Choroid plexus epithelial cell (primary cell): ENCODE data around the gene PRKG1.
"Not testable (repeated sequence)": the region's sequence is repeated elsewhere in the genome, so short reads cannot be mapped to it uniquely, and the experiment has no call there.

ENCODE experiments used
- DNase-seq: peaks from one replicate; pipeline ENCODE4 v3.0.0-alpha.2; 2010; ENCODE audit warnings: low read depth
- H3K4me3 ChIP-seq: 2 replicates; pipeline ENCODE4 v1.5.1; 2011; ENCODE audit warnings: low read depth, mild to moderate bottlenecking, control low read depth, low read length, moderate library complexity
- TF ChIP-seq, protein P1 (sequence below): conservative IDR thresholded peaks from 2 replicates; pipeline ENCODE4 v1.5.1; 2011; ENCODE audit warnings: low read depth, mild to moderate bottlenecking, control low read depth, inconsistent platforms, low read length, moderate library complexity

Gene PRKG1

DNA sequence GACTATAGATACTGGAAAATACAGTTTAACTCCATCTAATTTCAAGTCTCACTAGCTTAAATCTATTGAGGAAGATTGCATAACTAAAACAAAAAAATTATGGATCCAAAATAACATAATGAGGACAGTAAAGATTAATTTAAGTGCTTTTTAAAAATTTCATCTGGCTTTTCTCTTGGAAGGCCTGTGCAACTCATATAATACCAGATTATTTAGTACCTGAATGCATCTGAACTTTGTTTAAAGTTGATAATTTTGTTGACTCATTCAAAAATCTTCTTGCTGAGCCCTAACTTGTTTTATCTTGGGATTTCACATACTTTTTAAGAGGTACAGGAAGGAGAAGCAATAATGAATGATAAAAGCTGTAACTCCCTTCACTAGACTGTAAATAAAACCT lies 478.6 kb downstream of the PRKG1 start:
- no peak overlapping the region for H3K4me3 ChIP-seq
- no peak for DNase-seq
- TF ChIP-seq, protein P1, sequence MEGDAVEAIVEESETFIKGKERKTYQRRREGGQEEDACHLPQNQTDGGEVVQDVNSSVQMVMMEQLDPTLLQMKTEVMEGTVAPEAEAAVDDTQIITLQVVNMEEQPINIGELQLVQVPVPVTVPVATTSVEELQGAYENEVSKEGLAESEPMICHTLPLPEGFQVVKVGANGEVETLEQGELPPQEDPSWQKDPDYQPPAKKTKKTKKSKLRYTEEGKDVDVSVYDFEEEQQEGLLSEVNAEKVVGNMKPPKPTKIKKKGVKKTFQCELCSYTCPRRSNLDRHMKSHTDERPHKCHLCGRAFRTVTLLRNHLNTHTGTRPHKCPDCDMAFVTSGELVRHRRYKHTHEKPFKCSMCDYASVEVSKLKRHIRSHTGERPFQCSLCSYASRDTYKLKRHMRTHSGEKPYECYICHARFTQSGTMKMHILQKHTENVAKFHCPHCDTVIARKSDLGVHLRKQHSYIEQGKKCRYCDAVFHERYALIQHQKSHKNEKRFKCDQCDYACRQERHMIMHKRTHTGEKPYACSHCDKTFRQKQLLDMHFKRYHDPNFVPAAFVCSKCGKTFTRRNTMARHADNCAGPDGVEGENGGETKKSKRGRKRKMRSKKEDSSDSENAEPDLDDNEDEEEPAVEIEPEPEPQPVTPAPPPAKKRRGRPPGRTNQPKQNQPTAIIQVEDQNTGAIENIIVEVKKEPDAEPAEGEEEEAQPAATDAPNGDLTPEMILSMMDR, result no peak

DNA sequence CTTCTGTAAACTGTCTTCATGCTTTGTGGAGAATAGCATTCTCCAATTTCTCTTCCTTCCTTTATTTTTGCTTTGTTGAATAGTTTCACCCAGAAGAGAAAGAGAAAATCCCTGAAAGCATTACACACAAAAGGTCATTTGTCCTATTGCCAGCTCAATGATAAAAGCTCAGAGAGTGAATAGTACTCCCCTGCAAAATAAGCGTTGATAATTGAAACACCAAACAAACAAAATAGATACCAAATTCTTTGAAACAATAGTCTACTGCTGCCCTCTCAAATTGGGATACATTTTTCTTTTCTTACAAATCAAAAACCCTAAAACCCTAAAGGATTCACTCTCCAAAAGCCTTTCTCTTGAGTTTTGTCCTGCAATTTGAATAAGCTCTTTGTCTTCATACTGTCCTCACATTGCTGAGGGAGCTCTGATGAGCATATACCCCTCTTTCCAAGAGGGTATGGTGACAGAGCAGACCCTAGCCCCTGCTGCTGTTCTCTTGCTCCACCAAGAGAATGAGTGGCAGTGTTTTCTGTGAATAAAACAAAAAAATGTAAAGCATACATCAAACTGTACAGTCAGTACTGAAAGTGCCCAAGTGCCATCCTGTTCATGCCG lies 490.7 kb downstream of the PRKG1 start:
- TF ChIP-seq, protein P1, result no peak
- no peak for DNase-seq
- no peak overlapping the region for H3K4me3 ChIP-seq

DNA sequence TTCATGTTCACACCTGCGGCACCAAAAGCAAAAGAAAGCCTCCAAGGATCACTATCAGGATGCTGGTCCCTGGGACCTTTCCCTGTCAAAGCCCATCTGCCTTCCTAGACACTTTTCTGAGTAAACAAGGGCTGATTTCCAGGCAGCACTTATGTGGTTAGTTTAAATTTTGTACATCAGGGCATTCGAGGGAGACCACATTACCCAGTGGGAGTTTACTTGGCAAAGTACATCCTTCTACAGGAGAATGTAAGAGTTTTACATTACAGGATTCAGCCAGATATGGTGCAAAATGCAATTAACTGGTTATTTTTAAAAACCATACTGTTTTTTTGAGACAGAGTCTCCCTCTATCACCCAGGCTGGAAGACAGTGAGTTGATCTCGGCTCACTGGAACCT lies 493.0 kb downstream of the PRKG1 start:
- no peak overlapping the region for H3K4me3 ChIP-seq
- no peak for DNase-seq
- TF ChIP-seq, protein P1, result no peak

DNA sequence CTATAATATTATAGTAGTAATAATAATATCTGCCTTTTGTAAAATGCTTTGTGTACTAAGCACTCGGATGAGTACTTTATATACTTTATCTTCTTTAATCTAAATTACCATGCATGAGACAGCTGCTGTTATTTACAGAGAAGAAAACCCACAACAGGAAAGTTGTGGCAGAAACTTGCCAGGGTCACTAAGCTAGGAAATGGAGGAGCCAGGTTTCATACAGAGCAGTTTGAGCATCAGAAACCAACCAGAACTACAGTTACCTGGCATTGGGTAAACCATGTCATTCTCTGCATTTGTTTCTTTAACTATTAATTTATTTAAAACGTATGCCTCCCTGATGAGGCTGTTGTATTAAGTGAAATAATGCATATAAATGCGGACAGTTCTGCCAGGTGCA lies 495.2 kb downstream of the PRKG1 start:
- H3K4me3 ChIP-seq, result no peak overlapping the region
- TF ChIP-seq, protein P1, result no peak
- DNase-seq, result no peak

DNA sequence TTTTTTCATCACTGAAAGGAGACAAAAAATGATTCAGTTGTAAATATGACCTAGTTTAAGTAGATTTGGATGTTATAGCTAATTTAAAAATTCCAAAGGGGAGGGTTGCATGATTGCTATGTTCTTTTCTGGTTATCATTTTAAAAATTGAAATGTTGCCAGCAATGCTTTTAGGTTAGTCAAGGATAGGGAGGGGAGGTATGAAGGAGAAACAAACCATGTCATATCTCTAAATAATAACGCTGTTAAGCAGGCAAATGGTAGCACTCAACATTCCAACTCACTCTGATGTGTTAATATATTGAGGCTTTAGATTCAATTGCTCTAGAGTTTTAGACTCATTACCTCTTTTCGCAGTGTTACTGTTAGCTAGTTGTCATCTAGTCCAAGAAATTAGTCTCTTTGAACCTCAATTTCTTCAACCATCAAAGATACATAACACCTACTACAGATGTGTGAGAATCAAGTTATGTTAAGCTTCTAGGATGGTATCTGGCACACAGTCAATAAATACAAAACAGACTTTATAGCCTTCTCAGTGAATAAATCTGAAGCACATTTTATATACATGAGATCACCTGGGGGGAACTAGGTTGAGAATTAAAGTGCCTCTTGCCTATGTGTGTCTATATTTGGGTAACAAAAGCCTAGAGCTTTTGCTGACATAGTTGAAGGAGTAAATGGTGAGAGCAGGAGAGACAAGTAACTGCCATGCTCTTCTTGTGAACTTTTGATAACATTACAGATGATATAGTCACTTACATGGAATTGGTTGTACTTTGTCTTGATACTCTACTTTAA lies 500.2 kb downstream of the PRKG1 start:
- no peak overlapping the region for H3K4me3 ChIP-seq
- TF ChIP-seq, protein P1, result no peak
- DNase-seq, result no peak

DNA sequence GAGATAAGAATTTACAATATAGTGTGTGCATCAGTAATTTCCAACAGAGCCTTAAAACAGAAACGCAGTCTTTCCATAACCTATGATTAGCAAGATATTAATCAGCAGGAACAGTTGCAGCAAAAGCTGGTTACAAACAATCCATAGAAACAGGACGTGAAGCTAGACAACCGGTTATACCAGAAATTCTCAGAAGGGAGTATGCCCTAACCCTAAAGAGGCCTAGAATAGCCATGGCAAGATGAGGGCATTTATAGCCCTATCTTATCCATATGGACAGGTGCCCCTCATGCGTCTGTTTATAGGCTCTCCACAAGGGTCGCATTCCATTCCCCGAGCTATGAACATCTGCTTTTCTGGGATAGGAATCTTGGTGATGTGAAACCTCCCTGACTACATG lies 506.9 kb downstream of the PRKG1 start:
- H3K4me3 ChIP-seq, DNase-seq: not testable (repeated sequence)

DNA sequence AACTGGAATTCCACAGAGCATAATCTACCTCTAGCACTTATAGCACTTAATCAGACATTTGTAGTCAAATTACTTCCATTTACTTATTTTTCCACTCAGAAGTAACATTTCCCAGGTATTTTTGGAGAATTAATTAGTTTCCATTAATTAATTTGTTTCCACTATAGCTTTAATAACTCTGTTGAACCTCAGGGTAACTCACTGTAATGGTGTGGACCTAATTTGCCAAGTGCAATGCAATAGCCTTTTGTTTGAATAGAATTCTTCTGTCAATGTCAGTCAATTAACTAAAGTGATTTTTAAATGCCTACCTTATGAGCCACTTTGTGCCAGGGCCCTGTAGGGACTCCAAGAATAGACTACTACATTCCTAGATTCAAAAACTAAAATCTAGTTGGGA lies 509.7 kb downstream of the PRKG1 start:
- H3K4me3 ChIP-seq, result no peak overlapping the region
- TF ChIP-seq, protein P1, result no peak
- no peak for DNase-seq
